Prostate gland (tissue), 2 donors: ENCODE measurements around the gene SMIM35.

Experiments
- CTCF ChIP-seq, 4 experiments: fragments of 200-600 bp in 2 of 4; fragments of 450-650 bp in 2 of 4; sonication (generic) in 2 of 4; IDR thresholded peaks; 1 replicate in 3 of 4; 2 replicates in 1 of 4; pipeline ENCODE4 v1.5.1; 2016 to 2019; ENCODE audit warnings: antibody characterized with exemption in 4 of 4, mild to moderate bottlenecking in 2 of 4, moderate library complexity in 2 of 4
- POLR2AphosphoS5 ChIP-seq: sonication (generic); formaldehyde crosslinking; IDR thresholded peaks from one replicate; pipeline ENCODE4 v1.6.1; 2017; ENCODE audit warnings: antibody characterized with exemption

GRCh38 chr11:118015385-118015841 lies 71.3 kb downstream of the SMIM35 start:
- TF ChIP-seq CTCF (IDR thresholded peaks at IDR 0.05), result no peak
- no peak for TF ChIP-seq POLR2AphosphoS5
